SH-SY5Y (cell line): ENCODE measurements around the gene CCDC190.

Experiments
- GATA2 ChIP-seq: IDR thresholded peaks from 2 replicates; pipeline ENCODE4 v1.6.1; 2011; ENCODE audit warnings: mild to moderate bottlenecking, low read depth, low read length
- GATA3 ChIP-seq: IDR thresholded peaks from 2 replicates; pipeline ENCODE4 v1.6.1; 2011; ENCODE audit warnings: low read depth, mild to moderate bottlenecking, low read length, moderate library complexity

CCDC190 gene

DNA sequence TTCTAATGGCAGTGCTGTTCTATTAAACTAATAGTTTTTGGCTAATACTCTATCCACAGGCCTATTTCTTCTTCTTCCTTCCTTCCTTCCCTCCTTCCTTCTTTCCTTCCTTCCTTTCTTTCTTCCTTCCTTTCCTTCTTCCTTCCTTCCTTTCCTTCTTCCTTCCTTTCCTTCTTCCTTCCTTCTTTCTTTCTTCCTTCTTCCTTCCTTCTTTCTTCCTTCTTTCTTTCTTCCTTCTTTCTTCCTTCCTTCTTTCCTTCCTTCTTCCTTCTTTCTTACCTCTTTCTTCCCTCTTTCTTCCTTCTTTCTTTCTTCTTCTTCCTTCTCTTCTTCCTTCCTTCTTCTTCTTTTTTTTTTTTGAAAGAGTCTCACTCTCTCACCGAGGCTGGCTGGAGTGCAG lies 31.7 kb downstream of the CCDC190 start:
- TF ChIP-seq GATA3 = no peak
- no peak for TF ChIP-seq GATA2

DNA sequence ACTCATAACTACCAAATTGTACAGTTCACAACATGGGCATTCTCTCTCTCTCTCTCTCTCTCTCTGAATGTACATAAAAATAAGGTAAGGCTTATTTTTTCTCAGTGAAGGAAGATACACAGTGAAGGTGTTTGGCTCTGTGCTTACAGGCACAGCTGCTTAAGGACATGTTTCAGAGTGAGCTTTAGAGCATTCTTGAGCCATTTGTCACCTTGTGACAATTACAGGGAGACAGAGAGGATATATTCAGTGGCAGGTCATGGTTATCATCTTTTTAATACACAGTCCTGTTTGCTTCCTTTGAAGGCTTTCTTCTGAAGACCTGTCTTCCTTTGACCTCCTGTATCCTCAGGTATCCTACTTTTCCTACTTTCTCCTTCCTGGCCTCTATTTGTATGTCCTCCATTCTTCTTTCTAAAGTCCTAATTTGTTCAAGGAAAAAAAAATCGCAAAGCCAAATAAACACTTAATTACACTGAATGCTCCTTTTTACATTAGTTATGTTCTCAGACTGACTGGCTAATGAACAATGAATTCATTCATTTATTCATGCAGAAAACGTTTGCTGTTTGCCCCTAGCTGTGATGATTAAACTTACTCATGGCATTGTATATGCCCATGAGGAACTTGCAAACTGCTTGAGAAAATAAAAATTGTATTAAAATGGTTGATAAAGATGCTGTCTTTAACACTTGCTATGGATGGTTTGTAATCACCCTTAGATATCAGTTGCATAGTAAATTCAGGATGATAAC lies 37.0 kb downstream of the CCDC190 start:
- no peak for TF ChIP-seq GATA2
- no peak for TF ChIP-seq GATA3

DNA sequence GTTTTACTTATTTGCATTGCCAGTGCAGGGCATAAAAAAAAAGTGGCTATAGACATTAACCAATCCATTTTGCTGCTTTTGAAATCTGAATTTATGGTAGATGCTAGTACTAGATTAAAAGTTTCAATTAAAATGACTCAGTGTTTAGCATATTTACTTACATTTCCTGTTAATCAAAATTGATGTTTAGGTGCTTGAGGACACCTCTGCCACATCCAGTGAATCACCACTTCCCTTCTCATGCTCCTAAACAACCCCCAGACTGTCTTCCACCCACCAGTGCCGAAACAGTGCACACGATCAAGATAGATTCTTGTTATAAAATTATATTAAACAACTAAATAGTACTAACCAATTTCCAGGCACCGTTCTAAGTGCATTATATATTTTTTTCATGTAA lies 37.7 kb downstream of the CCDC190 start:
- no peak for TF ChIP-seq GATA2
- TF ChIP-seq GATA3 = no peak; the same call in 1 of the 2 replicates

DNA sequence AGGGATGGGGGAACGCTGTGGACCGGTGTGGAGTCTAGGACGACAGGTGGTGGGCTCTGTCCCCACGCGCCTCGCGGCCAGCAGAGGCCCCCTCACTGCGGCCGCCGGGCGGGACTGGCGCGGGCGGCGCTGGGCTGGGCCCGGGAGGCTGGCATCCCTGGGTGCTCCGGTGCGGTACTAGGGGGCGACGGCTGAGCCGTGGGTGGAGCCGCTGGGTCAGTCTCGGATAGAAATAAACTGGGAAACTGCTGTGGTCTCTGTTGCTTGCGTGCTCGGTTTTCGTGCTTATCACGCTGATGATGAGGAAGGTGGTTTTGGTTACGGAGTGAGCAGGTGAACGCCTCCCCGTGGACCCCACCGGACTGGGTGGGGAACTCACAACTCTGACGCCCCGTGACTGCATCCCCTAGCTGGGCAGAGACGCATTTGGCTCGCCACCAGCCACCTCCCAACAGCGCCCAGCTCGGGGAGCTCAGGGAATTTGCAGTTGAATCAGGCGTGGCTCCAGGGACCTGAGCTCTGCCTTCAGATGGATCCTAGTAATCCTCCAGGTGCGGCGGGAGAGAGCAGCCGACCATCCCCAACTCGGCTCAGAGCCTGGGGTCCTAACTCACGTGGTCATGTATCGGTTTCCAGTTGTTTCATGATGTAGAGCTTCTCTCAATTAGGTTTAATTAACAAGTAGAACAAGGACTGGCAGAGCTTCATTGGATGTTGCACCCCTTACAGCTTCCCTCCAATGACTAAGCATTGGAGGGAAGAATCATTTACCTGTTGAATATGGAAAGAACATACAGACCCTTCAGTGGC lies 38.4 kb downstream of the CCDC190 start:
- no peak for TF ChIP-seq GATA2
- TF ChIP-seq GATA3 = no peak
